NB4 (cell line): ENCODE results near the gene SPC25.
"Not testable (repeated sequence)": the region's sequence is repeated elsewhere in the genome, so short reads cannot be mapped to it uniquely, and the experiment has no call there.

Source experiments
- DNase-seq: peaks from one replicate; pipeline ENCODE4 v3.0.0; 2010; ENCODE audit warnings: low read depth
- H3K4me3 ChIP-seq: one replicate; pipeline ENCODE4 v1.5.1; 2011; ENCODE audit warnings: mild to moderate bottlenecking, low read depth, low read length, moderate library complexity
- MYC ChIP-seq: IDR thresholded peaks from 2 replicates; pipeline ENCODE4 v1.6.1; 2011; ENCODE audit warnings: low read depth, low read length
- POLR2A ChIP-seq: IDR thresholded peaks from 2 replicates; pipeline ENCODE4 v1.6.1; 2011; ENCODE audit warnings: mild to moderate bottlenecking; ENCODE audit not compliant: insufficient read length; ENCODE audit errors: extremely low read depth
- TF ChIP-seq, protein P1 (sequence below): IDR thresholded peaks from one replicate; pipeline ENCODE4 v1.5.1; 2012; ENCODE audit warnings: low read depth, low read length
- TF ChIP-seq, protein P2 (sequence below): IDR thresholded peaks from 2 replicates; pipeline ENCODE4 v1.6.1; 2011; ENCODE audit warnings: low read depth, low read length

Gene SPC25

DNA sequence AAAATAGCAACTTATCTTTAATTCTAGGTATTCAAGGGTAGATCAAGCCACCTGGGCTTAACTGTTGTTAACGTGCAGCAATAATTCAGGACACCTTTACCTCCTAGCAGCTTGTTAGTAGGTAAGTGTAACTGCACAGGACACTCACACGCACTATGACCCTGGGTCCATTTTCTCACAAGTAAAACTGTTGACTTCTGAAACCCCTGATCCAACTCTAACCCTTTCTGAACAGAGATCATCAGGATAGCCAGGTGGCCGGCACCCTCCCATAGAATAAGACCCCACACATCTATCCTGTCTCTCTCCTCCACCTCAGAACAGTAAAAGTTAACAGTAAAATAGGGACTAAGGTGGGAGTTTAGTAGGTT, 610 bp downstream of the SPC25 start:
- H3K4me3 ChIP-seq: peak overlapping the region; percentile 94
- TF ChIP-seq, protein P1, sequence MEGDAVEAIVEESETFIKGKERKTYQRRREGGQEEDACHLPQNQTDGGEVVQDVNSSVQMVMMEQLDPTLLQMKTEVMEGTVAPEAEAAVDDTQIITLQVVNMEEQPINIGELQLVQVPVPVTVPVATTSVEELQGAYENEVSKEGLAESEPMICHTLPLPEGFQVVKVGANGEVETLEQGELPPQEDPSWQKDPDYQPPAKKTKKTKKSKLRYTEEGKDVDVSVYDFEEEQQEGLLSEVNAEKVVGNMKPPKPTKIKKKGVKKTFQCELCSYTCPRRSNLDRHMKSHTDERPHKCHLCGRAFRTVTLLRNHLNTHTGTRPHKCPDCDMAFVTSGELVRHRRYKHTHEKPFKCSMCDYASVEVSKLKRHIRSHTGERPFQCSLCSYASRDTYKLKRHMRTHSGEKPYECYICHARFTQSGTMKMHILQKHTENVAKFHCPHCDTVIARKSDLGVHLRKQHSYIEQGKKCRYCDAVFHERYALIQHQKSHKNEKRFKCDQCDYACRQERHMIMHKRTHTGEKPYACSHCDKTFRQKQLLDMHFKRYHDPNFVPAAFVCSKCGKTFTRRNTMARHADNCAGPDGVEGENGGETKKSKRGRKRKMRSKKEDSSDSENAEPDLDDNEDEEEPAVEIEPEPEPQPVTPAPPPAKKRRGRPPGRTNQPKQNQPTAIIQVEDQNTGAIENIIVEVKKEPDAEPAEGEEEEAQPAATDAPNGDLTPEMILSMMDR: no peak
- TF ChIP-seq POLR2A (no peak), MYC (no peak)
- TF ChIP-seq, protein P2, sequence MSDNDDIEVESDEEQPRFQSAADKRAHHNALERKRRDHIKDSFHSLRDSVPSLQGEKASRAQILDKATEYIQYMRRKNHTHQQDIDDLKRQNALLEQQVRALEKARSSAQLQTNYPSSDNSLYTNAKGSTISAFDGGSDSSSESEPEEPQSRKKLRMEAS: no peak
- peak; percentile 31 for DNase-seq

DNA sequence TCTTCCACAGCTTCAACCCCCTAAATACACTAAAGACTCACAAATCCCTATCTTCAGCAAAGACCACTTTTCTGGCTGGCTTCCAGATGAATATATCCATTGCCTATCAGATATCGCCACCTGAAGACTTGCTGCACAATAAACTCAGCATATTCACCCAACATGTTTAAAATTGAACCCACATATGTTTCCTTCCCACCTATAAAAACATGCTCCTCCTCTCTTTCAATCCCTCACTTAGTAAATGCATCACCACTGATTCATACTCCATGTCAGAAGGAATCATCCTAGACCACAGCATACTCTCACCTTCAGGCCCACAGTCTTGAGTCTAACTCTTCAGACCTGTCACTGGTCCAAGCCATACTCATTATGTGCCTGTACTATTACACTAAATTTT, 5.3 kb downstream of the SPC25 start:
- TF ChIP-seq MYC (no peak), POLR2A (no peak)
- TF ChIP-seq, protein P1: no peak
- TF ChIP-seq, protein P2: no peak
- DNase-seq: no peak
- H3K4me3 ChIP-seq: no peak overlapping the region

DNA sequence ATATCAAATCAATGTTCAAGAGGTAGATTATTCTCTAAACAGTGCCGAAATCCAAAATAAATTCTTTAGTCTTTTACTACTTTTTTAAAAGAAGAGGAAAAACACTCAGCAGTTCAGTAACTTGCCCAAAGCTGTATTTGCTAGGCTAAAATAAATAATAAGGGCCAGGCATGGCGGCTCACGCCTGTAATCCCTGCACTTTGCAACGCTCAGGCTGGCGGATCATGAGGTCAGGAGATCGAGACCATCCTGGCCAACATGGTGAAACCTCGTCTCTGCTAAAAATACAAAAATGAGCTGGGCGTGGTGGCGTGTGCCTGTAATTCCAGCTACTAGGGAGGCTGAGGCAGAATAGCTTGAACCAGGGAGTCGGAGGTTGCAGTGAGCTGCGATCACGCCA, 8.1 kb downstream of the SPC25 start:
- not testable (repeated sequence) for DNase-seq, H3K4me3 ChIP-seq

DNA sequence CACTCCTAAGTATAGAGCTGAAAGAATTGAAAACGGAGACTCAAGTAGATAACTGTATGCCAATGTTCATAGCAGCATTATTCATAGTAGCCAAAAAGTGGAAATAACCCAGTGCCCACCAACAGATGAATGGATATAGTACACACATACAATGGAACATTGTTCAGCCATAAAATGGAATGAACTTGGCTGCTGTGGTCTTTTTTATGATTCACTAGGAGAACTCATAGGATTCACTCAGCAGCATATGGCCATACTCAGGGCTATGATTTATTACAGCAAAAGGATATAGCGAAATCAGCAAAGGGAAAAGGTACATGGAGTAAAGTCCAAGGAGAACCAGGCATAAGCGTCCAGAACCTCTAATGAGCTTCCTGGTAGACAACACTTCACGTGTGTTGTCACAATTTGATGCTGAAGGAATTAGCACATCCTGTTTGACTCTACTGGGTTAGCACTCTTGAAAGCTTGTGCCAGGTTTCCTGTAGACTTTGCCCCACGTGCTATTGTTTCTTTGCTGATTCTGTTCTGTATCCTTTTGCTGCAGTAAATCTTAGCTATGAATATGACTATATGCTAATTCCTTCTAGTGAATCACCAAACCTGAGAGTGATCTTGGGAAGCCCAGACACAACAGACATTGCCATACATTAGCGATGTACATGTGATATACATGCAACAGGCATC, 15.7 kb downstream of the SPC25 start:
- no peak for DNase-seq
- TF ChIP-seq, protein P1: no peak
- no peak for TF ChIP-seq POLR2A
- TF ChIP-seq MYC: no peak
- TF ChIP-seq, protein P2: no peak
- no peak overlapping the region for H3K4me3 ChIP-seq

DNA sequence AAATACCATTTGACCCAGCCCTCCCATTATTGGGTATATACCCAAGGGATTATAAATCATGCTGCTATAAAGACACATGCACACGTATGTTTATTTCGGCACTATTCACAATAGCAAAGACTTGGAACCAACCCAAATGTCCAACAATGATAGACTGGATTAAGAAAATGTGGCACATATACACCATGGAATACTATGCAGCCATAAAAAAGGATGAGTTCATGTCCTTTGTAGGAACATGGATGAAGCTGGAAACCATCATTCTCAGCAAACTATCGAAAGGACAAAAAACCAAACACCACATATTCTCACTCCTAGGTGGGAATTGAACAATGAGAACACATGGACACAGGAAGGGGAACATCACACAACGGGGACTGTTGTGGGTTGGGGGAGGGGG, 19.4 kb downstream of the SPC25 start:
- H3K4me3 ChIP-seq, DNase-seq: not testable (repeated sequence)

DNA sequence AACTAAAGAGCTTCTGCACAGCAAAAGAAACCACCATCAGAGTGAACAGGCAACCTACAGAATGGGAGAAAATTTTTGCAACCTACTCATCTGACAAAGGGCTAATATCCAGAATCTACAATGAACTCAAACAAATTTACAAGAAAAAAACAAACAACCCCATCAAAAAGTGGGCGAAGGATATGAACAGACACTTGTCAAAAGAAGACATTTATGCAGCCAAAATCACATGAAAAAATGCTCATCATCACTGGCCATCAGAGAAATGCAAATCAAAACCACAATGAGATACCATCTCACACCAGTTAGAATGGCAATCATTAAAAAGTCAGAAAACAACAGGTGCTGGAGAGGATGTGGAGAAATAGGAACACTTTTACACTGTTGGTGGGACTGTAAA, 19.9 kb downstream of the SPC25 start:
- DNase-seq, H3K4me3 ChIP-seq: not testable (repeated sequence)

DNA sequence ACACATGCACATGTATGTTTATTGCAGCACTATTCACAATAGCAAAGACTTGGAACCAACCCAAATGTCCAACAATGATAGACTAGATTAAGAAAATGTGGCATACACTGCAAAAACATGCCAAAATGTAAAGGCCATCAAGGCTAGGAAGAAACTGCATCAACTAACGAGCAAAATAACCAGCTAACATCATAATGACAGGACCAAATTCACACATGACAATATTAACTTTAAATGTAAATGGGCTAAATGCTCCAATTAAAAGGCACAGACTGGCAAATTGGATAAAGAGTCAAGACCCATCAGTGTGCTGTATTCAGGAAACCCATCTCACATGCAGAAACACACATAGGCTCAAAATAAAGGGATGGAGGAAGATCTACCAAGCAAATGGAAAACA, 23.1 kb downstream of the SPC25 start:
- DNase-seq, H3K4me3 ChIP-seq: not testable (repeated sequence)

DNA sequence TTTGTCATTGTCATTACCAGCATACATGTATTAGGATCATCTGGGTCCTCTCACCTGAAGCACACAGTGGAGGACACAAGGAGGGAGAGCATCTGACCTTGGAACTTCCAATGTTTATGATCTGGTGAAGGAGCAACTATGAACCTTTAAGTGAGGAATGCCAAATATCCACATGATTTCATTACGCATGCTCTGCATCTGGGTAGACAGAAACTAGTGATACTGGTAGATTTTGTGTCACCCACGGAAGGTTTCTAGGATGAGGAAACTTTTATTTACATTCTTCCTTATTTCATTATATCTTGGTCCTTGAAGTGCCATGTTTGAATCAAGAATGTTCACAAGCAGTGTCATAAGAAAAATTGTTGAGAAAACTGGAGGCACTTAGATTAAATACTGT, 32.1 kb downstream of the SPC25 start:
- no peak for TF ChIP-seq MYC
- TF ChIP-seq, protein P2: no peak
- TF ChIP-seq, protein P1: no peak
- no peak for TF ChIP-seq POLR2A
- H3K4me3 ChIP-seq: no peak overlapping the region
- DNase-seq: no peak
